Measurements from ENCODE around the gene CDC42EP4. TPM values are rescaled to one million over a fixed set of nuclear protein-coding genes. Genes with fewer than 3 reads are reported as not detected.

Gene CDC42EP4
- total RNA-seq, 4 donors from 2014 or later: 35.8 to 57.0 (median 47.1) TPM

- intact Hi-C loops (cut with DNase I; ENCODE audit: low total_unique reads) (no loop called here), in situ Hi-C loops (cut with MboI; ENCODE audit: low sequenced_read_pairs in 4 of 4) (no loop called here)
- H3K36me3 ChIP-seq: no peaks in the 10 kb centered on the region
- peak in 1 of 2 donors; percentile 17 for ATAC-seq
- peaks cover 0 to 9% (median 0%) of the 10 kb centered on the region in 3 donors for H3K27me3 ChIP-seq
- TF ChIP-seq CTCF (IDR thresholded peaks at IDR 0.05 in 4 of 5, conservative IDR thresholded peaks at IDR 0.05 in 1 of 5) (no peak), POLR2A (IDR thresholded peaks at IDR 0.05) (no peak)
- H3K9me3 ChIP-seq: no peaks in the 10 kb centered on the region
- H3K27ac ChIP-seq: peak overlapping the region; percentile 49 to 77 (median 64)
- peaks cover 12 to 25% of the 10 kb centered on the region in 2 donors for H3K4me1 ChIP-seq
- DNase-seq: no peak
- peak overlapping the region in 1 of 4 donors; percentile 25 for H3K4me3 ChIP-seq
Observed at GRCh38 chr17:73338050-73338521, 26.3 kb upstream of the CDC42EP4 start.

- no peaks in the 10 kb centered on the region for H3K9me3 ChIP-seq
- peak overlapping the region; percentile 45 to 77 (median 64) for H3K27ac ChIP-seq
- intact Hi-C loops (cut with DNase I; ENCODE audit: low total_unique reads) (no loop called here), in situ Hi-C loops (cut with MboI; ENCODE audit: low sequenced_read_pairs in 4 of 4) (no loop called here)
- H3K36me3 ChIP-seq: no peaks in the 10 kb centered on the region
- peaks cover 5 to 22% of the 10 kb centered on the region in 2 donors for H3K4me1 ChIP-seq
- DNase-seq (no peak), ATAC-seq (no peak)
- peaks cover 0 to 2% (median 0%) of the 10 kb centered on the region in 3 donors for H3K27me3 ChIP-seq
- H3K4me3 ChIP-seq: no peak overlapping the region
- no peak for TF ChIP-seq CTCF (IDR thresholded peaks at IDR 0.05 in 4 of 5, conservative IDR thresholded peaks at IDR 0.05 in 1 of 5)
- TF ChIP-seq POLR2A (IDR thresholded peaks at IDR 0.05): no peak
Observed at GRCh38 chr17:73337330-73337710, 25.5 kb upstream of the CDC42EP4 start.

GRCh38 chr17:73336408-73337329, 24.9 kb upstream of the CDC42EP4 start:
- no peaks in the 10 kb centered on the region for H3K36me3 ChIP-seq
- H3K4me1 ChIP-seq: peaks cover 0 to 16% of the 10 kb centered on the region in 2 donors
- TF ChIP-seq POLR2A (IDR thresholded peaks at IDR 0.05): no peak
- no peak for TF ChIP-seq CTCF (IDR thresholded peaks at IDR 0.05 in 4 of 5, conservative IDR thresholded peaks at IDR 0.05 in 1 of 5)
- H3K9me3 ChIP-seq: no peaks in the 10 kb centered on the region
- intact Hi-C loops (cut with DNase I; ENCODE audit: low total_unique reads) (no loop called here), in situ Hi-C loops (cut with MboI; ENCODE audit: low sequenced_read_pairs in 4 of 4) (no loop called here)
- peak overlapping the region; percentile 45 to 77 (median 64) for H3K27ac ChIP-seq
- H3K4me3 ChIP-seq: no peak overlapping the region
- DNase-seq: no peak
- no peaks in the 10 kb centered on the region for H3K27me3 ChIP-seq
- ATAC-seq: no peak

- DNase-seq (no peak), ATAC-seq (no peak)
- in situ Hi-C loops (cut with MboI; ENCODE audit: low sequenced_read_pairs in 4 of 4) (no loop called here), intact Hi-C loops (cut with DNase I; ENCODE audit: low total_unique reads) (no loop called here)
- H3K4me3 ChIP-seq: no peak overlapping the region
- H3K4me1 ChIP-seq: peaks cover 0 to 14% of the 10 kb centered on the region in 2 donors
- no peaks in the 10 kb centered on the region for H3K9me3 ChIP-seq
- TF ChIP-seq CTCF (IDR thresholded peaks at IDR 0.05 in 4 of 5, conservative IDR thresholded peaks at IDR 0.05 in 1 of 5): no peak
- TF ChIP-seq POLR2A (IDR thresholded peaks at IDR 0.05): no peak
- no peaks in the 10 kb centered on the region for H3K36me3 ChIP-seq
- no peaks in the 10 kb centered on the region for H3K27me3 ChIP-seq
- peak overlapping the region in 3 of 4 donors; percentile 35 to 77 (median 59) for H3K27ac ChIP-seq
Observed at GRCh38 chr17:73335591-73336407, 24.0 kb upstream of the CDC42EP4 start.
